ENCODE data around the gene GPAT2. TPM values are rescaled to one million over a fixed set of nuclear protein-coding genes. Genes with fewer than 3 reads are reported as not detected.

The GPAT2 gene, protein sequence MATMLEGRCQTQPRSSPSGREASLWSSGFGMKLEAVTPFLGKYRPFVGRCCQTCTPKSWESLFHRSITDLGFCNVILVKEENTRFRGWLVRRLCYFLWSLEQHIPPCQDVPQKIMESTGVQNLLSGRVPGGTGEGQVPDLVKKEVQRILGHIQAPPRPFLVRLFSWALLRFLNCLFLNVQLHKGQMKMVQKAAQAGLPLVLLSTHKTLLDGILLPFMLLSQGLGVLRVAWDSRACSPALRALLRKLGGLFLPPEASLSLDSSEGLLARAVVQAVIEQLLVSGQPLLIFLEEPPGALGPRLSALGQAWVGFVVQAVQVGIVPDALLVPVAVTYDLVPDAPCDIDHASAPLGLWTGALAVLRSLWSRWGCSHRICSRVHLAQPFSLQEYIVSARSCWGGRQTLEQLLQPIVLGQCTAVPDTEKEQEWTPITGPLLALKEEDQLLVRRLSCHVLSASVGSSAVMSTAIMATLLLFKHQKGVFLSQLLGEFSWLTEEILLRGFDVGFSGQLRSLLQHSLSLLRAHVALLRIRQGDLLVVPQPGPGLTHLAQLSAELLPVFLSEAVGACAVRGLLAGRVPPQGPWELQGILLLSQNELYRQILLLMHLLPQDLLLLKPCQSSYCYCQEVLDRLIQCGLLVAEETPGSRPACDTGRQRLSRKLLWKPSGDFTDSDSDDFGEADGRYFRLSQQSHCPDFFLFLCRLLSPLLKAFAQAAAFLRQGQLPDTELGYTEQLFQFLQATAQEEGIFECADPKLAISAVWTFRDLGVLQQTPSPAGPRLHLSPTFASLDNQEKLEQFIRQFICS
- not detected in 5 replicates for total RNA-seq (2022; extraction: Qiagen RNA extraction; ENCODE audit: low read depth)

GRCh38 chr2:96034792-96035191 lies at the start of gene GPAT2:
TSS of gene GPAT2 (minus strand) at chr2:96034916. CDS start at chr2:96032359, 2,557 bp downstream.

DNA sequence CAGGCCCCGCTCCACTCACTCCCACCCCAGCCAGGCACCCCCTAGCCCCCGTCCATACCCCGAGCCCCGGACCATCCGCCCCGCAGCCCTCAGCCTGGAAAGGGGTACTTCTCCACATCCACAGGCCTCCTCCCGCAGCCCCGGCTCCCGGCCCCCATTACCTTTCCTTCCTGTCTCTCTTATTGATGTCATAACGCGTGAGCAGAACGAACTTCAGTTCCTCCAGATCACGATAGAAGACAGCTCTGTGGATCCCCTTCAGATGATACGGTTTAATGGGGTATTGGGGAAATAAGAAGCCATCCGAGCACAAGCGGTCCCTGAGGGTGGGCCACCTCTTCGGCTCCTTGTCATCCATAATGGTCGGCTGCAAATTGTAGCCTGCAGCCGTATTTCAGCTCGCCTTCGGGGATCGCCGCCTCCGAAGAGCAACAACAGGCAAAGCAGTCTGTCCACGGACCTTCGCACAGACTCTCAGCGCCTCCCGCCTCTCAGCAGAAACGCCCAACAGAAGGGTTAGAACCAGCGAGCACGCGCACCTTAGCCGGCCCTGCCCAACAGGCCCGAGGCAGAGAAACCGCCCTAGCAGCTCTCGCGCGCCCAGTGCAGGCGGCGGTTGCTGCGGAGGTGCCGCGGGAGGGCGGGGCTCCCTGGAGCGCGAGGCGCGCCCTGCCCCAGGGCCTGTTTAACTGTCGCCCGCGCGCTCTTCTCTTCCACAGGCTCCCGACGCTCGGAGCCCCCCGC lies 43.2 kb downstream of the GPAT2 start, which contains the start of gene ANKRD36C:
ANKRD36C (minus strand) TSS at position 474 of the 744 bp plus-strand sequence; CDS start at position 358, 116 bp downstream.

Other genes with a start within 250 kb of the GPAT2 start
- 3.5 to 4.3 TPM (median 3.6 TPM) in 5 replicates for gene ANKRD36C, start 43.1 kb downstream of the GPAT2 start, total RNA-seq (2022; extraction: Qiagen RNA extraction; ENCODE audit: low read depth)
- 0.03 to 0.09 TPM (median 0.08 TPM) in 5 replicates for gene ADRA2B, start 81.7 kb upstream of the GPAT2 start, total RNA-seq (2022; extraction: Qiagen RNA extraction; ENCODE audit: low read depth)
- gene ASTL, start 103.6 kb upstream of the GPAT2 start, total RNA-seq (2022; extraction: Qiagen RNA extraction; ENCODE audit: low read depth): not detected in 5 replicates
- gene DUSP2, start 110.5 kb upstream of the GPAT2 start, total RNA-seq (2022; extraction: Qiagen RNA extraction; ENCODE audit: low read depth): 0.22 to 0.50 TPM (median 0.46 TPM) in 5 replicates
- 95.0 to 102 TPM (median 97.0 TPM) in 5 replicates for gene STARD7, start 173.9 kb upstream of the GPAT2 start, total RNA-seq (2022; extraction: Qiagen RNA extraction; ENCODE audit: low read depth)
- gene TMEM127, start 231.1 kb upstream of the GPAT2 start, total RNA-seq (2022; extraction: Qiagen RNA extraction; ENCODE audit: low read depth): 38.4 to 51.9 TPM (median 48.9 TPM) in 5 replicates
- 79.3 to 95.8 TPM (median 91.0 TPM) in 5 replicates for gene CIAO1, start 231.3 kb upstream of the GPAT2 start, total RNA-seq (2022; extraction: Qiagen RNA extraction; ENCODE audit: low read depth)